GM23338 (cell line): ENCODE data around the gene OR8G1. TPM values are rescaled to one million over a fixed set of nuclear protein-coding genes. Genes with fewer than 3 reads are reported as not detected.

Experiments
- ATAC-seq: fragments of 200-7000 bp; cut with Tn5 transposase; 3 replicates; pipeline ENCODE4 v1.9.1; 2020
- DNase-seq: peaks from one replicate; pipeline ENCODE4 v3.0.0-alpha.2; 2015; ENCODE audit warnings: low spot score
- H2AFZ ChIP-seq: fragments of 200-600 bp; sonication (generic); 2 replicates; pipeline ENCODE4 v1.8.0; 2016; ENCODE audit warnings: antibody characterized with exemption, mild to moderate bottlenecking, moderate library complexity
- H3F3A ChIP-seq: fragments of 200-600 bp; sonication (generic); replicated peaks from 2 replicates; pipeline ENCODE4 v1.8.0; 2017; ENCODE audit warnings: antibody characterized with exemption, mixed run types, low read depth
- H3K27ac ChIP-seq: fragments of 200-600 bp; sonication (generic); 2 replicates; pipeline ENCODE4 v1.6.1; 2016; ENCODE audit warnings: low read depth
- H3K27me3 ChIP-seq: fragments of 200-600 bp; sonication (generic); 2 replicates; pipeline ENCODE4 v1.8.0; 2016; ENCODE audit warnings: mild to moderate bottlenecking, mixed run types, moderate library complexity; ENCODE audit not compliant: insufficient read depth
- H3K36me3 ChIP-seq: fragments of 200-600 bp; sonication (generic); 2 replicates; pipeline ENCODE4 v1.8.0; 2016; ENCODE audit warnings: mild to moderate bottlenecking; ENCODE audit not compliant: insufficient read depth
- H3K4me1 ChIP-seq: fragments of 200-600 bp; sonication (generic); 2 replicates; pipeline ENCODE4 v1.8.0; 2016; ENCODE audit warnings: mild to moderate bottlenecking, moderate library complexity; ENCODE audit not compliant: insufficient read depth
- H3K4me2 ChIP-seq: fragments of 200-600 bp; sonication (generic); 2 replicates; pipeline ENCODE4 v1.7.1; 2017; ENCODE audit warnings: mixed run types
- H3K4me3 ChIP-seq: fragments of 200-600 bp; sonication (generic); 2 replicates; pipeline ENCODE4 v1.6.1; 2016; ENCODE audit warnings: mixed run types
- H3K79me2 ChIP-seq: fragments of 200-600 bp; sonication (generic); replicated peaks from 2 replicates; pipeline ENCODE4 v1.8.0; 2017; ENCODE audit warnings: mild to moderate bottlenecking; ENCODE audit not compliant: insufficient read depth
- H3K9me2 ChIP-seq: fragments of 200-600 bp; sonication (generic); 2 replicates; pipeline ENCODE4 v1.8.0; 2017; ENCODE audit not compliant: insufficient read depth
- H4K20me1 ChIP-seq: fragments of 200-600 bp; sonication (generic); replicated peaks from 2 replicates; pipeline ENCODE4 v1.8.0; 2017; ENCODE audit warnings: mild to moderate bottlenecking; ENCODE audit not compliant: insufficient read depth
- H3K27ac Mint-ChIP-seq: 2 replicates; pipeline ENCODE4 v1.8.0; 2020; ENCODE audit warnings: inconsistent platforms, mild to moderate bottlenecking, moderate library complexity, mixed read lengths
- H3K27me3 Mint-ChIP-seq: 3 replicates; pipeline ENCODE4 v1.8.0; 2022; ENCODE audit warnings: low read depth, mild to moderate bottlenecking, moderate library complexity, mixed read lengths, inconsistent platforms; ENCODE audit not compliant: insufficient read depth, poor library complexity
- H3K36me3 Mint-ChIP-seq: 3 replicates; pipeline ENCODE4 v1.8.0; 2021; ENCODE audit warnings: low read depth, mild to moderate bottlenecking, inconsistent platforms, moderate library complexity, mixed read lengths
- H3K4me1 Mint-ChIP-seq: 3 replicates; pipeline ENCODE4 v1.8.0; 2020; ENCODE audit warnings: mild to moderate bottlenecking, inconsistent platforms, mixed read lengths
- H3K4me3 Mint-ChIP-seq: 3 replicates; pipeline ENCODE4 v1.8.0; 2021; ENCODE audit warnings: moderate library complexity, mild to moderate bottlenecking, inconsistent platforms, mixed read lengths
- H3K9me3 Mint-ChIP-seq: 3 replicates; pipeline ENCODE4 v1.8.0; 2020; ENCODE audit warnings: moderate library complexity, mild to moderate bottlenecking, inconsistent platforms, mixed read lengths
- CREB1 ChIP-seq: fragments of 250-450 bp; sonication (Bioruptor Pico); IDR thresholded peaks from 2 replicates; pipeline ENCODE4 v1.5.0; 2020; ENCODE audit warnings: low read depth, mild to moderate bottlenecking, moderate library complexity
- EZH2 ChIP-seq: fragments of 200-600 bp; sonication (generic); IDR thresholded peaks from one replicate; pipeline ENCODE4 v1.8.0; 2017; ENCODE audit warnings: antibody characterized with exemption, mild to moderate bottlenecking, low read depth; ENCODE audit not compliant: unreplicated experiment
- EZH2phosphoT487 ChIP-seq: fragments of 200-600 bp; sonication (generic); IDR thresholded peaks from one replicate; pipeline ENCODE4 v1.8.1; 2018; ENCODE audit warnings: antibody characterized with exemption; ENCODE audit not compliant: unreplicated experiment
- JUNB ChIP-seq: IDR thresholded peaks from one replicate; pipeline ENCODE4 v1.6.1; 2016; ENCODE audit warnings: antibody characterized with exemption; ENCODE audit not compliant: unreplicated experiment
- NANOG ChIP-seq: IDR thresholded peaks from 2 replicates; pipeline ENCODE4 v1.6.1; 2016; ENCODE audit warnings: antibody characterized with exemption, borderline replicate concordance
- POLR2AphosphoS5 ChIP-seq: IDR thresholded peaks from 2 replicates; pipeline ENCODE4 v1.6.1; 2016; ENCODE audit warnings: antibody characterized with exemption, low read depth
- STAT1 ChIP-seq: IDR thresholded peaks from one replicate; pipeline ENCODE4 v1.6.1; 2016; ENCODE audit warnings: antibody characterized with exemption; ENCODE audit not compliant: unreplicated experiment
- ZNF114 ChIP-seq: fragments of 250-450 bp; sonication (Bioruptor Pico); IDR thresholded peaks from 2 replicates; pipeline ENCODE4 v1.5.0; 2020; ENCODE audit warnings: mild to moderate bottlenecking, moderate library complexity
- ZNF331 ChIP-seq: fragments of 250-450 bp; sonication (Bioruptor Pico); IDR thresholded peaks from 2 replicates; pipeline ENCODE4 v1.5.0; 2020; ENCODE audit warnings: low read depth, mild to moderate bottlenecking, moderate library complexity
- polyA plus RNA-seq: library from polyadenylated mRNA; unstranded; fragments of >200 nt; fragmentation: Nextera tagmentation; extraction: Ambion mirVana; gene quantifications from 2 replicates; pipeline ENCODE4 v1.2.1, GENCODE V29; 2016
- total RNA-seq: library from RNA; depleted of rRNA; stranded (reverse); fragments of >200 nt; shearing (Covaris generic); gene quantifications from 2 replicates; pipeline ENCODE4 v1.2.3, GENCODE V29; 2014
- TF ChIP-seq, protein P1 (sequence below): fragments of 250-450 bp; sonication (Bioruptor Pico); IDR thresholded peaks from 2 replicates; pipeline ENCODE4 v1.5.0; 2020; ENCODE audit warnings: mild to moderate bottlenecking, moderate library complexity
- TF ChIP-seq, protein P2 (sequence below): IDR thresholded peaks from 2 replicates; pipeline ENCODE4 v1.6.1; 2016; ENCODE audit warnings: antibody characterized with exemption
- TF ChIP-seq, protein P3 (sequence below), 2 experiments: fragments of 200-600 bp in 1 of 2; sonication (generic) in 1 of 2; conservative IDR thresholded peaks; 2 replicates each; pipeline versions ENCODE4 v1.5.1 to v1.6.1; 2016 to 2017; ENCODE audit warnings: antibody characterized with exemption in 2 of 2, low read depth in 2 of 2, mild to moderate bottlenecking in 2 of 2, moderate library complexity in 1 of 2
- TF ChIP-seq, protein P4 (sequence below): IDR thresholded peaks from one replicate; pipeline ENCODE4 v1.6.1; 2018; ENCODE audit warnings: antibody characterized with exemption; ENCODE audit not compliant: unreplicated experiment

Gene OR8G1
- total and polyA plus RNA-seq, 2 experiments from 2014 or later: not detected

DNA sequence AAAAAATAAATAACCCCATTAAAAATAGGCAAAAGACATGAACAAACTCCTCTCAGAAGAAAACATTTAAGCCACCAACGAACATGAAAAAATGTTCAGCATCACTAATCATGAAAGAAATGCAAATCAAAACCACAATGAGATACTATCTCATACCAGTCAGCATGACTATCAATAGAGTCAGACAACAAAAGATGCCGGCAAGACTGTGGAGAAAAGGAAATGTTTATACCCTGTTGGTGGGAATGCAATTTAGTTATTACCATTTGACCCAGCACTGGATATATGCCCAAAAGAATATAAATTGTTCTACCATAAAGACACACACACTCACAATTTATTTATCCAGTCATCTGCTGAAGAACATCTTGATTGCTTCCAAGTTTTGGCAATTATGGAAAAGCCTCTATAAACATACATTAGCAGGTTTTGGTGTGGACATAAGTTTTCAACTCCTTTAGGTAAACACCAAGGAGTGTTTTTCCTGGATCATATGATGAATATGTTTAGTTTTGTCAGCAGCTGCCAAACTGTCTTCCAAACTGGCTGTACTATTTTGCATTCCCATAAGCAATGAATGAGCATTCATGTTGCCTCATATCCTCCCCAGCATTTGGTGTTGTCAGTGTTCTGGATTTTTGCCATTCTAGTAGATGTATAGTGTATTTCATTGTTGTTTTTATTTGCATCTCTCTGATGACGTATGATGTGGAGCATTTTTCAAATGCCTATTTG, 44.9 kb downstream of the OR8G1 start:
- H3K4me1 ChIP-seq: no peaks in the 10 kb centered on the region
- no peaks in the 10 kb centered on the region for H3K4me1 Mint-ChIP-seq
- no peak overlapping the region for H3K27ac ChIP-seq
- no peaks in the 10 kb centered on the region for H3F3A ChIP-seq
- no peaks in the 10 kb centered on the region for H4K20me1 ChIP-seq
- H3K4me3 Mint-ChIP-seq: no peak overlapping the region
- peaks cover 38% of the 10 kb centered on the region for H3K9me3 Mint-ChIP-seq
- H3K9me2 ChIP-seq: no peaks in the 10 kb centered on the region; the same call in 1 of the 2 replicates
- no peak overlapping the region for H3K4me2 ChIP-seq
- no peaks in the 10 kb centered on the region for H3K79me2 ChIP-seq
- TF ChIP-seq ZNF331 (no peak), EZH2phosphoT487 (no peak), CREB1 (CRISPR knock-in tag) (no peak), POLR2AphosphoS5 (no peak), ZNF114 (no peak), STAT1 (no peak), EZH2 (no peak), JUNB (no peak), NANOG (no peak)
- TF ChIP-seq, protein P1, sequence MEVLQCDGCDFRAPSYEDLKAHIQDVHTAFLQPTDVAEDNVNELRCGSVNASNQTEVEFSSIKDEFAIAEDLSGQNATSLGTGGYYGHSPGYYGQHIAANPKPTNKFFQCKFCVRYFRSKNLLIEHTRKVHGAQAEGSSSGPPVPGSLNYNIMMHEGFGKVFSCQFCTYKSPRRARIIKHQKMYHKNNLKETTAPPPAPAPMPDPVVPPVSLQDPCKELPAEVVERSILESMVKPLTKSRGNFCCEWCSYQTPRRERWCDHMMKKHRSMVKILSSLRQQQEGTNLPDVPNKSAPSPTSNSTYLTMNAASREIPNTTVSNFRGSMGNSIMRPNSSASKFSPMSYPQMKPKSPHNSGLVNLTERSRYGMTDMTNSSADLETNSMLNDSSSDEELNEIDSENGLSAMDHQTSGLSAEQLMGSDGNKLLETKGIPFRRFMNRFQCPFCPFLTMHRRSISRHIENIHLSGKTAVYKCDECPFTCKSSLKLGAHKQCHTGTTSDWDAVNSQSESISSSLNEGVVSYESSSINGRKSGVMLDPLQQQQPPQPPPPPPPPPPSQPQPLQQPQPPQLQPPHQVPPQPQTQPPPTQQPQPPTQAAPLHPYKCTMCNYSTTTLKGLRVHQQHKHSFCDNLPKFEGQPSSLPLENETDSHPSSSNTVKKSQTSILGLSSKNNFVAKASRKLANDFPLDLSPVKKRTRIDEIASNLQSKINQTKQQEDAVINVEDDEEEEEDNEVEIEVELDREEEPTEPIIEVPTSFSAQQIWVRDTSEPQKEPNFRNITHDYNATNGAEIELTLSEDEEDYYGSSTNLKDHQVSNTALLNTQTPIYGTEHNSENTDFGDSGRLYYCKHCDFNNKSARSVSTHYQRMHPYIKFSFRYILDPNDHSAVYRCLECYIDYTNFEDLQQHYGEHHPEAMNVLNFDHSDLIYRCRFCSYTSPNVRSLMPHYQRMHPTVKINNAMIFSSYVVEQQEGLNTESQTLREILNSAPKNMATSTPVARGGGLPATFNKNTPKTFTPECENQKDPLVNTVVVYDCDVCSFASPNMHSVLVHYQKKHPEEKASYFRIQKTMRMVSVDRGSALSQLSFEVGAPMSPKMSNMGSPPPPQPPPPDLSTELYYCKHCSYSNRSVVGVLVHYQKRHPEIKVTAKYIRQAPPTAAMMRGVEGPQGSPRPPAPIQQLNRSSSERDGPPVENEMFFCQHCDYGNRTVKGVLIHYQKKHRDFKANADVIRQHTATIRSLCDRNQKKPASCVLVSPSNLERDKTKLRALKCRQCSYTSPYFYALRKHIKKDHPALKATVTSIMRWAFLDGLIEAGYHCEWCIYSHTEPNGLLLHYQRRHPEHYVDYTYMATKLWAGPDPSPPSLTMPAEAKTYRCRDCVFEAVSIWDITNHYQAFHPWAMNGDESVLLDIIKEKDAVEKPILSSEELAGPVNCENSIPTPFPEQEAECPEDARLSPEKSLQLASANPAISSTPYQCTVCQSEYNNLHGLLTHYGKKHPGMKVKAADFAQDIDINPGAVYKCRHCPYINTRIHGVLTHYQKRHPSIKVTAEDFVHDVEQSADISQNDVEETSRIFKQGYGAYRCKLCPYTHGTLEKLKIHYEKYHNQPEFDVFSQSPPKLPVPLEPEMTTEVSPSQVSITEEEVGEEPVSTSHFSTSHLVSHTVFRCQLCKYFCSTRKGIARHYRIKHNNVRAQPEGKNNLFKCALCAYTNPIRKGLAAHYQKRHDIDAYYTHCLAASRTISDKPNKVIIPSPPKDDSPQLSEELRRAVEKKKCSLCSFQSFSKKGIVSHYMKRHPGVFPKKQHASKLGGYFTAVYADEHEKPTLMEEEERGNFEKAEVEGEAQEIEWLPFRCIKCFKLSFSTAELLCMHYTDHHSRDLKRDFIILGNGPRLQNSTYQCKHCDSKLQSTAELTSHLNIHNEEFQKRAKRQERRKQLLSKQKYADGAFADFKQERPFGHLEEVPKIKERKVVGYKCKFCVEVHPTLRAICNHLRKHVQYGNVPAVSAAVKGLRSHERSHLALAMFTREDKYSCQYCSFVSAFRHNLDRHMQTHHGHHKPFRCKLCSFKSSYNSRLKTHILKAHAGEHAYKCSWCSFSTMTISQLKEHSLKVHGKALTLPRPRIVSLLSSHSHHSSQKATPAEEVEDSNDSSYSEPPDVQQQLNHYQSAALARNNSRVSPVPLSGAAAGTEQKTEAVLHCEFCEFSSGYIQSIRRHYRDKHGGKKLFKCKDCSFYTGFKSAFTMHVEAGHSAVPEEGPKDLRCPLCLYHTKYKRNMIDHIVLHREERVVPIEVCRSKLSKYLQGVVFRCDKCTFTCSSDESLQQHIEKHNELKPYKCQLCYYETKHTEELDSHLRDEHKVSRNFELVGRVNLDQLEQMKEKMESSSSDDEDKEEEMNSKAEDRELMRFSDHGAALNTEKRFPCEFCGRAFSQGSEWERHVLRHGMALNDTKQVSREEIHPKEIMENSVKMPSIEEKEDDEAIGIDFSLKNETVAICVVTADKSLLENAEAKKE (CRISPR knock-in tag): no peak
- TF ChIP-seq, protein P2, sequence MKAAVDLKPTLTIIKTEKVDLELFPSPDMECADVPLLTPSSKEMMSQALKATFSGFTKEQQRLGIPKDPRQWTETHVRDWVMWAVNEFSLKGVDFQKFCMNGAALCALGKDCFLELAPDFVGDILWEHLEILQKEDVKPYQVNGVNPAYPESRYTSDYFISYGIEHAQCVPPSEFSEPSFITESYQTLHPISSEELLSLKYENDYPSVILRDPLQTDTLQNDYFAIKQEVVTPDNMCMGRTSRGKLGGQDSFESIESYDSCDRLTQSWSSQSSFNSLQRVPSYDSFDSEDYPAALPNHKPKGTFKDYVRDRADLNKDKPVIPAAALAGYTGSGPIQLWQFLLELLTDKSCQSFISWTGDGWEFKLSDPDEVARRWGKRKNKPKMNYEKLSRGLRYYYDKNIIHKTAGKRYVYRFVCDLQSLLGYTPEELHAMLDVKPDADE: no peak
- TF ChIP-seq, protein P3, sequence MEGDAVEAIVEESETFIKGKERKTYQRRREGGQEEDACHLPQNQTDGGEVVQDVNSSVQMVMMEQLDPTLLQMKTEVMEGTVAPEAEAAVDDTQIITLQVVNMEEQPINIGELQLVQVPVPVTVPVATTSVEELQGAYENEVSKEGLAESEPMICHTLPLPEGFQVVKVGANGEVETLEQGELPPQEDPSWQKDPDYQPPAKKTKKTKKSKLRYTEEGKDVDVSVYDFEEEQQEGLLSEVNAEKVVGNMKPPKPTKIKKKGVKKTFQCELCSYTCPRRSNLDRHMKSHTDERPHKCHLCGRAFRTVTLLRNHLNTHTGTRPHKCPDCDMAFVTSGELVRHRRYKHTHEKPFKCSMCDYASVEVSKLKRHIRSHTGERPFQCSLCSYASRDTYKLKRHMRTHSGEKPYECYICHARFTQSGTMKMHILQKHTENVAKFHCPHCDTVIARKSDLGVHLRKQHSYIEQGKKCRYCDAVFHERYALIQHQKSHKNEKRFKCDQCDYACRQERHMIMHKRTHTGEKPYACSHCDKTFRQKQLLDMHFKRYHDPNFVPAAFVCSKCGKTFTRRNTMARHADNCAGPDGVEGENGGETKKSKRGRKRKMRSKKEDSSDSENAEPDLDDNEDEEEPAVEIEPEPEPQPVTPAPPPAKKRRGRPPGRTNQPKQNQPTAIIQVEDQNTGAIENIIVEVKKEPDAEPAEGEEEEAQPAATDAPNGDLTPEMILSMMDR (conservative IDR thresholded peaks at IDR 0.05; ENCODE audit: low read depth in 2 of 2): no peak
- TF ChIP-seq, protein P4, sequence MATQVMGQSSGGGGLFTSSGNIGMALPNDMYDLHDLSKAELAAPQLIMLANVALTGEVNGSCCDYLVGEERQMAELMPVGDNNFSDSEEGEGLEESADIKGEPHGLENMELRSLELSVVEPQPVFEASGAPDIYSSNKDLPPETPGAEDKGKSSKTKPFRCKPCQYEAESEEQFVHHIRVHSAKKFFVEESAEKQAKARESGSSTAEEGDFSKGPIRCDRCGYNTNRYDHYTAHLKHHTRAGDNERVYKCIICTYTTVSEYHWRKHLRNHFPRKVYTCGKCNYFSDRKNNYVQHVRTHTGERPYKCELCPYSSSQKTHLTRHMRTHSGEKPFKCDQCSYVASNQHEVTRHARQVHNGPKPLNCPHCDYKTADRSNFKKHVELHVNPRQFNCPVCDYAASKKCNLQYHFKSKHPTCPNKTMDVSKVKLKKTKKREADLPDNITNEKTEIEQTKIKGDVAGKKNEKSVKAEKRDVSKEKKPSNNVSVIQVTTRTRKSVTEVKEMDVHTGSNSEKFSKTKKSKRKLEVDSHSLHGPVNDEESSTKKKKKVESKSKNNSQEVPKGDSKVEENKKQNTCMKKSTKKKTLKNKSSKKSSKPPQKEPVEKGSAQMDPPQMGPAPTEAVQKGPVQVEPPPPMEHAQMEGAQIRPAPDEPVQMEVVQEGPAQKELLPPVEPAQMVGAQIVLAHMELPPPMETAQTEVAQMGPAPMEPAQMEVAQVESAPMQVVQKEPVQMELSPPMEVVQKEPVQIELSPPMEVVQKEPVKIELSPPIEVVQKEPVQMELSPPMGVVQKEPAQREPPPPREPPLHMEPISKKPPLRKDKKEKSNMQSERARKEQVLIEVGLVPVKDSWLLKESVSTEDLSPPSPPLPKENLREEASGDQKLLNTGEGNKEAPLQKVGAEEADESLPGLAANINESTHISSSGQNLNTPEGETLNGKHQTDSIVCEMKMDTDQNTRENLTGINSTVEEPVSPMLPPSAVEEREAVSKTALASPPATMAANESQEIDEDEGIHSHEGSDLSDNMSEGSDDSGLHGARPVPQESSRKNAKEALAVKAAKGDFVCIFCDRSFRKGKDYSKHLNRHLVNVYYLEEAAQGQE: no peak
- no peak overlapping the region for H3K27ac Mint-ChIP-seq
- 0 out of 2 replicates have a peak, but pooled peaks cover 3% of the 10 kb centered on the region for H3K36me3 ChIP-seq
- peaks cover 6% of the 10 kb centered on the region for H3K27me3 Mint-ChIP-seq
- no peaks in the 10 kb centered on the region for H3K27me3 ChIP-seq
- ATAC-seq: no peak
- no peak overlapping the region for H3K4me3 ChIP-seq
- H3K36me3 Mint-ChIP-seq: peaks cover 8% of the 10 kb centered on the region; the same call in 2 of the 3 replicates
- no peak overlapping the region for H2AFZ ChIP-seq
- DNase-seq: no peak
